Hippocampal formation (tissue), 2 donors: Measurements from ENCODE around the gene RNU1-3.

Experiments used
- DNase-seq, 2 donors: peaks; one replicate each; lab custom pipeline; 2025; lab: John Stamatoyannopoulos, UW

The RNU1-3 gene

DNA sequence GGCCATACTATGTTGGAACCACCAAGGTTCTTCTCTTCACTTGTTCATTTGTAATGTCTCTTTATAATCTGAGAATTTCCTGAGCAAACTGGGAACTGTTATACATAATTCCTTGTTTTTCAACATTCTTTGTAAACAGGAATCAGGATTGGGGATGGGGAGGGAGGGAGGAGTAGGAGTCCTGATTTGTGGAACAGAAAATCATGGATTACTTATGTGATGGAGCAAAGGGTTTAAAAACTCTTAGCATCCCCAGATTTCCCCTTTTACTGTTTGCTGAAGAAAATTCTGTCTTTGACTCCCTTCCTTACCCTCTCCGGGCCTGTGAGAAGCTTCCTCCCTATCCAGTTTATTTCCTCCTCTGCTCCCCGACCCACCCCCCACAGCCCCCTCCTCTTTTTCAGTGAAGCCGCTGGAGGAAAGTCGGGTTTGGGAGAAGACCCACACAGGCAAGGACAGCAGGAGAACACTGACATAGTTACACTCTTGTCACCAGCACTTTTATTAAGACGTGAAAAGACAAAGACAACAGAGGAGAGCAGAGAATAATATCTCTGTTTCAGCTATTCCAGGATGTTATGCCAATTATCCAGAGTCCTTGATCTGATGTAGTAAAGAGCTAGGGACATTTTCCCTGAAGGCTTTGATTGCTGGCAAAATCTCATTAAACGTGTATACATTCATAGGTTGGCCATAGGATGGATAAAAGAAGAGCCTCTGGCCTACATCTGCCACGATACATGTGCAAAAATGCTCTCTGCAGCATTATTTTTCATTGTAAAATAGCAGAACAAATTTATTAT is 48.8 kb downstream of the RNU1-3 start:
- no peak for DNase-seq

- DNase-seq = no peak
Observed at GRCh38 chr1:16617114-16617631, 49.6 kb downstream of the RNU1-3 start.
